ENCODE data around the gene EGLN3.
"Not testable (repeated sequence)": the region's sequence is repeated elsewhere in the genome, so short reads cannot be mapped to it uniquely, and the experiment has no call there.

Gene EGLN3

DNA sequence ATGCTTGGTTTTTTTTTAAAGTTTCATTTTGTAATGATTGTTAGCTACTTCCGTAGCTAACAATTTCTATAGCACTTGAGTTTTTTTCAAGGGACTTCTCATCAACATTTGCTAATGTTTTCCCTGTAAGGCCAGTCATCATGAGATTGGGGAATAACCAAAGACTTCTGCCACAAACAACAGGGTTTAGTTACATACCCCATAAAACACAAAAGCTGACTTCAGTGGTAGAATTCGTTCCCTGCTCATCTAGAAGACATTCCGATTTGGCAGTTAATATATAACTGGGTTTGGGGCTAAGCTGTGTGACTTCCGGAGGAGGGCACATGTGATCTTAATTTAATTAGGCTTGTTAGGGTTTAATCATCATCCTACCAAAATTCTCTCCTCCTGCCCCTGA, 22.9 kb downstream of the EGLN3 start:
- H3K27ac ChIP-seq, result no peak overlapping the region
- TF ChIP-seq, protein P1, sequence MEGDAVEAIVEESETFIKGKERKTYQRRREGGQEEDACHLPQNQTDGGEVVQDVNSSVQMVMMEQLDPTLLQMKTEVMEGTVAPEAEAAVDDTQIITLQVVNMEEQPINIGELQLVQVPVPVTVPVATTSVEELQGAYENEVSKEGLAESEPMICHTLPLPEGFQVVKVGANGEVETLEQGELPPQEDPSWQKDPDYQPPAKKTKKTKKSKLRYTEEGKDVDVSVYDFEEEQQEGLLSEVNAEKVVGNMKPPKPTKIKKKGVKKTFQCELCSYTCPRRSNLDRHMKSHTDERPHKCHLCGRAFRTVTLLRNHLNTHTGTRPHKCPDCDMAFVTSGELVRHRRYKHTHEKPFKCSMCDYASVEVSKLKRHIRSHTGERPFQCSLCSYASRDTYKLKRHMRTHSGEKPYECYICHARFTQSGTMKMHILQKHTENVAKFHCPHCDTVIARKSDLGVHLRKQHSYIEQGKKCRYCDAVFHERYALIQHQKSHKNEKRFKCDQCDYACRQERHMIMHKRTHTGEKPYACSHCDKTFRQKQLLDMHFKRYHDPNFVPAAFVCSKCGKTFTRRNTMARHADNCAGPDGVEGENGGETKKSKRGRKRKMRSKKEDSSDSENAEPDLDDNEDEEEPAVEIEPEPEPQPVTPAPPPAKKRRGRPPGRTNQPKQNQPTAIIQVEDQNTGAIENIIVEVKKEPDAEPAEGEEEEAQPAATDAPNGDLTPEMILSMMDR (conservative IDR thresholded peaks at IDR 0.05), result no peak

DNA sequence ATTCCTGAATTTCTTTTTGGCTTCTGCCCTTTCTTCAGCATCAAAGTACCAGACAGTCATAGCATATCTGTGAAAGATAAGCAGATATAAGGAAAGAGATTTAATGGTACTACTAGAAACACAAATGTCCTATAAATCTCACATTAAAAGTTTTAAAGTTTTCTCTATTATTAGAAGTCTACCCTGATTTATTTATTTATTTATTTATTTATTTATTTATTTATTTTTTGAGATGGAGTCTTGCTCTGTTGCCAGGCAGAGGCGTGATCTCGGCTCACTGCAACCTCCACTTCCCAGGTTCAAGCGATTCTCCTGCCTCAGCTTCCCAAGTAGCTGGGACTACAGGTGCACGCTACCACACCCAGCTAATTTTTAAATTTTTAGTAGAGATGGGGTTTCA, 23.9 kb downstream of the EGLN3 start:
- not testable (repeated sequence) for H3K27ac ChIP-seq

DNA sequence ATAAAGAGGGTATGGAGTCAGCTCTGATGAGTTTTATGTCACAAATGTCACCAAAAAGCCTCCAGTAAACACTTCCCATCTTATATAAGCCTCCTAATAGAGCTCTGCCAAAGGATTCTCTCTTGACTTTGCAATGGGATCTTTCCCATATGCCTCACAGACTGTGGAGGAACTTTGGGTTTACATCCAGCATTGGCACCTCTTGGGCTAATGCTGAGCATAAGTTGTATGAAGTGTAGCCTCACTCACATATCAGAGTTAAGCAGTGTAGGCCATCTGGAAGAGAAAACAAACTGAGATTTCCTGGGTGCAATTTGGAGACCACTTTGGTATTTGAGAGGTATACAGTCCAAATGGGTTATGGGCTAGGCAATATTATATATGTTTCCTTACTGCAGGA, 24.9 kb downstream of the EGLN3 start:
- TF ChIP-seq, protein P1 (conservative IDR thresholded peaks at IDR 0.05), result no peak

DNA sequence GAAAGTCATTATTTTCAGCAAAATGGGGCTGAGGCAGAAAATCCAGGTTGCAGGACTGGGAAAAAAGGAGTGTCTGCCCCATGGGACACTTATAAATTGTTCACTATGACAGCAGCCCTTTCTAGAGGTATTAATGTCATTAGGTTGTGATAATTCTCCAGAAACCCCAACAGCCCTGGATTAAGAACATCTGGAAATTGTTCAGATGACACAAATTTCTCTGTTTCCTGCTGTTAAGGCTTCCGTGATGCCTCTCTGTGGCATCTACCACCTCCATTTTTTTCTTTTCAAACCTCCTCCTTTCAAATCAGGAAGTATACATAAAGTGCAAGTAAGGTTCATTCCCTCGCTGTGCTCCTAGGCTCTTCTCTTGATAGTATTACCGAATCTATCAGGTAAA, 25.6 kb downstream of the EGLN3 start:
- TF ChIP-seq, protein P1 (conservative IDR thresholded peaks at IDR 0.05), result no peak
- H3K27ac ChIP-seq, result no peak overlapping the region

More for the DNA sequence above, 24.9 kb downstream of the EGLN3 start:
- H3K27ac ChIP-seq, result no peak overlapping the region

DNA sequence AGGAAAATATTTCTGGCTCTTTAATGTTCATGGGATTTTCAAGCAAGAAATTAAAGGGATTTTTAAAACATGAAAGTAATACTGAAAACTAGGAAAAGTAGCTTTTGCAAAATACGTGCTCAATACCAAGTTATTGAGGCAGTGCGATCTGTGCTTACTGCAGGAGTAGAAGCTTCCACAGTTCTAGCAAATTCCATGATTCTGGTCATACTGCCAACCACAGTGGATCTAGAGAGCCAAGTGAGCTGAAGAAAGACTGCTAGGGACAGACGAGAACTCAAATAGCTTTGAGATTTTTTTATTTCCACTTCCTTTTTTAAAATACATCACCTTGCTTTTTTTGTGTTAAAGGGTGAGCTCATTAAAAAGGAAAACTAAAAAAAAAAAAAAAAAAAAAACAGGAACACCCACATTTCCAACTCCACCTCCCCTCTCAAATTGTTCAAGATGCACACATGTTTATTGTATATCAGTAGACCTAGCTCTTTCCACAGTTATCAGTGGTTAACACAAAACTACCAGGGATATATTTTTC, 26.2 kb downstream of the EGLN3 start:
- TF ChIP-seq, protein P1 (conservative IDR thresholded peaks at IDR 0.05), result no peak
- no peak overlapping the region for H3K27ac ChIP-seq

DNA sequence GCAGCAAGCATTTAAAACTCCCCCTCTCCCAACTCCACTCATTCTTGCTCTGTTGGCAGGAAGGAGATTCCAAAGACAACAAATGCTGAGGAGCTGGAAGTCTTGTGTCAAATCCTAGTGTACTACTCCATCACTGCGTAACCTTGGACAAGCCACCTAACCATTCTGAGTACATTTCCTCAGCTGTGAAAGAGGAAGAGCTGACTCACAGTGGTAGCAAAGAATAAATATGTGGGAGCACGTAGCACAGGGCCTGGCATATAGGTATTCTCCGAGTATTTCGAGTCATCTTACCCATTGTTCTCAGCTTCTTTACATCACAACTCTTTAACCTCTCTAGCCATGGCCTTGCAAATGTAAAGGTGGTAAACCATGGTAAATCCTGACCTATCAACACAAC, 28.7 kb downstream of the EGLN3 start:
- TF ChIP-seq, protein P1 (conservative IDR thresholded peaks at IDR 0.05), result no peak
- no peak overlapping the region for H3K27ac ChIP-seq

DNA sequence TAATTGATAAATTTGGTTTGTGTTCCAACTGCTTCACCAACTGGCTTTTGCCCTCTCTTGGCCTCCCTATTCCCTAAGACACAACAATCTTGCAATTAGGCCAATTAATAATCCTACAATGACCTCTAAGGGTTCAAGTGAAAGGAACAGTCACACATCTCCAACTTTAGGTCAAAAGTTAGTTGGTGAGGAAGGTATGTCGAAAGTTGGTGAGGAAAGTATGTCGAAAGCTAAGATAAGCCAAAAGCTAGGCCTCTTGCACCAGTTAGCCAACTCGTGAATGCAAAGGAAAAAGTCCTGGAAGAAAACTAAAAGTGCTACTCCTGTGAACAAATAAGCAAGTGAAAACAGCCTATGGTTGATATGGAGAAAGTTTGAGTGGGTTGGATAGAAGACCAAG, 32.6 kb downstream of the EGLN3 start:
- TF ChIP-seq, protein P1 (conservative IDR thresholded peaks at IDR 0.05), result no peak
- H3K27ac ChIP-seq, result no peak overlapping the region

DNA sequence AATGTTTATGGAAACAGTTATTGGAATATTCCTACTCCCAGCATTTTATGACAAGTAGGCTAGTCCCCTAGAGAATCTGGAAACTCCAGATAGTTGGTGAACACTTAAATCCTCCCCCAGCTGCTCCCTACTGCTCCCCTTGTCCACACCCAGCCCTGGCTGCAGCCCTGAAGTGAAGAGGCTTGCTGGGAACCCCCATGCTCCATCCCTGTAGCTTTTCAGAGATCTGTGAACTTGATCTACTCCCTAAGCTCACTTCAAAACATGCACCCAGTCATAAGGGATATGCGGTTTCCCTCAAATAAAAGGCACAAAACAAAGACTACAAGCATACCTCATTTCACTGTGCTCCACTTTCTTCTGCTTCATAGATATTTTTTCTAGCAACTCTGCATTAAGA, 33.2 kb downstream of the EGLN3 start:
- TF ChIP-seq, protein P1 (conservative IDR thresholded peaks at IDR 0.05), result no peak
- H3K27ac ChIP-seq, result no peak overlapping the region

Data from VCaP (cell line).